GM21381 (cell line): ENCODE results near the gene ANO2.

ENCODE experiments used
- ATAC-seq: cut with Tn5 transposase; IDR thresholded peaks from one replicate; pipeline ENCODE4 v1.9.1; 2021; ENCODE audit warnings: mild to moderate bottlenecking, moderate library complexity; ENCODE audit not compliant: unreplicated experiment

The ANO2 gene

DNA sequence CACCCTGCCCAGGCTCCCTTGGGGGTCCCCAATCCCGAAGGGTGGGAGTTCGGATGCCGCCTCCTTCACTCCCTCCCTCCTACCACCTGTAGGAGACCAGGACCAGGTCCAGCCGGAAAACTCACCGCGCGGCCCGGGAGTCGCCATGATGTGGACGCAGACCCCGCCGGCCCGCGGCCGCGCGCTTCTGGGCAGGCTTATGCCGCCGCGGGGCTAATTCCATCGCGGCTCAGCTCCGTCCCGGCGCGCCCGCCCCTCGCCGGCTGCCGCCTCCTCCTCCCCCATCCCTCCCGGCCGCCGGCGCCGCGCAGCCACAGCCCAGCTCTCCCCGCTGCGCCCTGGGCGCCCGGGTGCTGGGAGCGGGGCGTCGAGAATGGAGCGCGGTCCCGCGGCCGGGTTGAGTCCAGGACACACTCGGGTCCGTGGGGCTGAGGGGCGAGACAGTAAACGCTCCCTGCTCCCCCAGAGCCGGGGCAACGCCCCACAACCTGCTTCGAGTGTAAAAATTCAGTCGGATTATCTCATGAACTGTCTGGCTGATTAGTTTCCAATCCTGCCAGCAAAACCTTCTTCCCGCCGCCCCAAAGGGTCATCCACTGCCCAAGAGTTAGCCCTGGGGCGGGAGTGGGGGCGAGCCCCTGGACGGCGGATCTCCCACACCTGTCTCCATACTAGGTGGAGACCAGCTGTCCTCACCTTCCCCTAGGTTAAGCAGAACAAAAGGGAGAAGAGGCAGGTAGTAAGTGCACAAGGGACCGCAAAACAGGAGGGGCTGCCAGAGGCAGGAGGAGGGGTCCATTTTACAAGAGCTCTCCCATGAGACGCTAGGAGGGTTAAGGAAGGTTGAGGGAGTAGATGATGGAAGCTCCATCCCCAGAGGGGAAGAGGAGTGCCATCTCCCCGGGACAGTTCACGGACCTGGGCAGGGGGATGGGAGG is at the start of gene ANO2:
Gene ANO2 (minus strand): TSS at position 189 of the 938 bp plus-strand sequence. CDS start 42 bp downstream, at position 147.
- no peak for ATAC-seq

DNA sequence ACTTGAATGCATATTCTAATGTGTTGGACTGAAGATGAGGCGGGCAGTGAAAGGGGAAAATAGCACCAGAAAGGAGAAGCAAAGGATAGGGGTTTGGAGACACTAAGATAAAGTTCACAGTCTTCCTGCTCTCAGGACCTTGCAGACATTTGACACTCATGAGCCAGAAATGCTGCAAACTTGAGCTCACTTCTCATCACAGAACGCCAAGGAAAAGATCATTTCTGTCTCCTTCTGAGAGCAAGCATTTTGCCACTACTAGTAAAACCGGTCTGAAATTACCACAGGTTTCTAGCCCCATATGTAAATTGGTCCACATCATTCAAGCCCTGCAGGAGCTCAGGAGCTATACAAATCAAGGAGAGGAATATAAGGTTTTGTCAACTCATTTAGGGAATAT is 44.6 kb upstream of the ANO2 start:
- no peak for ATAC-seq

DNA sequence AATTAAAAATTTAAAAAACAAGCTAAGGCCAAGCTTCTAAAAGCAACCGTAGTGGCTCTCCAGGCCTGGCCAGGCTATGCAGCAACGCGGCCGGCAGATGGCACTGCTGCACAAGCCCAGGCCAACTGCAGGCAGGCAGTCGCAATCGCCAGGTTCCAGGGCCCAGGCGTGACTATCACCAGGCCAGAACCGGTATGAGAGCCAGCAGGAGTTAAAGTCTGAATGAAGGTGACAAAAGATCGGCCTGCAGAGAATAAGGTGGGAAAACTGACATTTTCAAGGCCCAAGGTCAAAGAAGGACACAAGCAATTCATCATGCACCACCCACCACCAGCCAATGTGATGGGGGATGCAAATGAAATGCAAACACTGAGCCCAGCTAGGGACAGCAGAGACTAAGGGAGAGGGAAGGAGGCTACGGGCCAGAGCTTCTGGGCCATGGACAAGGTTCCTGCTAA is 43.6 kb upstream of the ANO2 start:
- peak; percentile 72 for ATAC-seq

DNA sequence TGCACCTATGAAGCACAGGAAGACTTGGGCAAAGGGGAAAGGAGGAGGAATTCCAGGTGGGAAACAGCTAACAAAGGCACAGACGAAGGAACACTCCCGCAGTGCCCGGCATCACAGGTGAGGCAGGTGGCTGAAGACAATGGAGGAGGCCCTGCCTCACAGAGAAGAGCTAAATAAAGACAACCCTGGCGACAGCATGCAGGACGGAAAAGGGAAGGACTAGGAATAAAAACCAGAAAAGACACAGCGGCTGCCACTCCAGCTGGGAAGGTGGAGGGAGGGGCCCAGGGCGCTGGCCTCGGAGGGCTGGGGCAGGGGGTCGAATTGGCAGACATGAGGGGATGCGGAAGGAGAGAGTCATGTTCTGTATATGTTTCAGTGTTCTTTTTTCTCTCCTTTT is 43.0 kb upstream of the ANO2 start:
- ATAC-seq = no peak

DNA sequence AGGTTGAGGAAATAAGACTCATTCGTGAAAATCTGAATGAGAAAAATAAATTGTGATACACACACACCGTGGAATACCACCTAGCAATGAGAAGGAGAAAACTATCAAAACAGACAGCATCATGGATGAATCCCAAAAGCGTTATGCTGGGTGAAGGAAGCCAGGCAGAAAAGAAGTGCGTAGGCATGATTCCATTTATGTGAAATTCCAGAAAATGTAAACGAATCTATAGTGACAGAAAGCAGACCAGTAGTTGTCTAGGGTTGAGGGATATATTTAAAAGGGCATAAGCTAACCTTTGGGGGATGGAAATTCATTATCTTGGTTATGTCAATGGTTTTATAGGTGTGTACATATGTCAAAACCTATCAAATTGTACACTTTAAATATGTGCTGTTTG is 42.5 kb upstream of the ANO2 start:
- ATAC-seq = no peak

DNA sequence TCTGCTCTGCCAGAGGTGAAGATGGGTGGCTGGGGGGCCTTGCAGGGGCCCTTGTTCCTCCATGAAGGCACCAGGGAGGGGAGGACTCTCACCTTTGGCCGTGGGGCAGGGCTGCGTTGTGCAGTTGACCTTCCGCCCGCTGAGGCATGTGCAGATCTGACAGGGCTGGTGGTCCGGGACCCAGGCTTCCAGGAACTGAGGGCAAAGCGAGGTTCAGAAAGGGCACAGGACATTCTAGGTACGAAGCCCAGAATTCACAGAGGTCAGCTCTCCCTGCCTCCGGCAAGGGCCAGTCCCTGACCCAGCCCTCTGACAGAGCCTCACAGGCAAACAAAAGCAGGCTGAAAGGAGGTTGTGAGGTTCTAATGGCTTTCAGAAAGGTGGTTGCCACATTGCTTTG is 40.4 kb upstream of the ANO2 start:
- ATAC-seq = no peak

DNA sequence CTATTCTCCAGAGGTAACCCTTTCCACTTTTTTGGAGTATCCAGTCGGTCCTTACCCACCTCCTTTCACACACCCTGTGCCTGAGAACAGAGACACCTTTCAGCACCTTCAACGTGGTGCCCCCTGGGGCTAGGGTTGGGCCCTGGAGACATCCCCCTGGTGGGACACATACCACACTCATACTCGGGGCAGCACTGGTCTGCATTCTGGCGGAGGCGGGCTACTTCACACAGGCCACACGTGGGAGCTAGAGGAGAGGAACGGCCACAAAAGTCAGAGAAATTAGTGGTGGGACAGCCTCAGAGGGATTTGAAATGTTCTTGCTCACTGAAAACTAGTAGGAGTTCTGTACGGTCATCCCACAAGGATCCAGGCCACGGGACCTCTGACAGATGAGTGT is 39.8 kb upstream of the ANO2 start:
- ATAC-seq = no peak

DNA sequence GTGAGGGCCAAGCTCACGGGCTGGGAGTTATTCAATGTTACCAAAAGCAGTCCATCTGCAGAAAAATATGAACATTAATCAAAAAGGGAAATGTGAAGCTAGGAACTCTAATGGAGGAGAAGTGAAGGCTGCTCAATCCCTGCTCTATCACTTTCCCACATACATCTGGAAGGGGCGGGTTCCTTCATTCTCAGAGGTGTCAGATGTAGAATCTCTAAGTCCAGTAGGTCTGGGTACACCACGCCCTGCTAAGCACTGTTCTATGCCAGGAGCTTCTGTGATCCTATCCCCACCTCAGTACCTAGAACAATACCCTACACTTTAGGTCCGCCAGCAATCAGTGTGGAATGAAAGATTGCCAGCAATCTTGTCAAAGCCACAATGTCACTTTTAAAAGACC is 37.0 kb upstream of the ANO2 start:
- ATAC-seq = no peak

DNA sequence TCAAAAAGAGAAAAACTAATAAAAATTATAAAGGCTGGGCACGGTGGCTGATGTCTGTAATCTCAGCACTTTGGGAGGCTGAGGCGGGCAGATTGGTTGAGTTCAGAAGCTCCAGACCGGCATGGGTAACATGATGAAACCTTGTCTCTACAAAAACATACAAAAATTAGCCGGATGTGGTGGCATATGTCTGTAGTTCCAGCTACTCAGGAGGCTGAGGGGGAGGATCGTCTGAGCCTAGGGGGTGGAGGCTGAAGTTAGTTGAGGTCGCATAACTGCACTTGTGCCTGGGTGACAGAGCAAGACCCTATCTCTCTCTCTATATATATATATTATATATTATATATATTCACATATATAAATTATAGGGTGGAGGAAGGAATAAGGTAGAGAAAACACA is 32.5 kb upstream of the ANO2 start:
- ATAC-seq = no peak

DNA sequence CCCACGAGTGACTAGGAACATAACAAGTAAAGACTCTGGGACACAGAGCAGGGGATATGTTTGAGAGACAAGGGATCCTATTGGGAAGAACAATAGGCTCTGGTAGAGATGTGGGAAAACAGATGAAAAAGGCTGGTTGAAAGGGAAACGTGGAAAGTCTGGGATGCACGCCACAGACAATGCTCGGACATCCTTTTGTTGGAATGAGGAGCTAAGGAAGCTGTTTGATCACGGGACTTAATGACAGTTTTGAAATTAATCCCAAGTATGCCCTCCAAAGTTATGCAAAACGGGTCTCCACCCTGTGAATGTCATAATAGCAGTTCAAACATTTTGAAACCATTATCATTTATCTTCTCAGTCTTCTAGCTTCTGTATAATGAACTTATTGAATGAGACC is 31.7 kb upstream of the ANO2 start:
- no peak for ATAC-seq

DNA sequence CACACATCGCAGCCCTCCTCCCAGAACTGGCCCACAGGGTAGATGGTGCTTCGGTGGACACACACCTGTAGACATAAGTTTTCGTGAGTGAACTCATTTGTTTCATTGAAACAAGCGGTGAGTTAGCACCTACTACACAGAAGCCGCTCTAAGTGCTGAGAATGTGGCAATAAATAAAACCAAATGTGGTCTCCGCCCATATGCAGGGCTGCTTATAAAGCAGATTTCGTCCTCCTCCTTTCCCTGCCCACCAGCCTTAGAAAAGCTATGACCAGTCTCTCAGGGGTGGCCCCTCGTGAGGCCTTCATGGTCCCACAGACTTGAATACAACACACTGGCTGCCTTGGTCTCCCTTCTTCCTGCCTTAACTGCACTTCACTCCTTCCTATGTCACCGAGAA is 31.1 kb upstream of the ANO2 start:
- ATAC-seq = no peak

DNA sequence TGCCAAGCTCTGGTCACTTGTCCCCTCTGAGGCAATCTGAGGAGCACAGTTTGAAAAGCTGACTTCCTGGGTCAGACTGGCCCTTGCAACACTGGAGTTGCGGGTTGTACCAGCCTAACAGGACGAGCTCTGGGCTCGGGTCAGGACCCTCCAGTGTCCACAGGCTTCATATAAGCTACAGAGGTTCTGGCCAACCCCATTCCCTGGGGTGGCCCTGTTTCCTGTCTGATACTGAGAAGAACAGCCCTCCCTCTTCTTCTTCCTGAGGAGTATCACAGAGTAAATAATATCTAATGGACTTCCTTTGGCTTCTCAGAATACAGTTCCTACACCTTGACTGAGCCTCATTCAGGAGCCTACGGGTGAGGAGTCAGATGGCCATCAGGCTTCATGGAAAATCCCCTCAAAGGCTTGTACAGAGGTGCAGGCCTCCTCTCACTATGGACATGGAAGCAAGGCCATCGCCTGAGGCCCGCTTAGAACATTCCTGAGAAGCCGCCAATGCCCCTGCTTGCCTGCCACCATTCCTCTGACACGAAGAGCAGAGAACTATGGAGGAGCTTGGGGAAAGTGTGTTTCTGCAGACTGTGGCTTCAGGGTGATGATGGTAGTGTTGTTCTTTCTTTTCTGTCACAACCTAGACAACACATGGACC is 28.5 kb upstream of the ANO2 start:
- ATAC-seq = no peak

DNA sequence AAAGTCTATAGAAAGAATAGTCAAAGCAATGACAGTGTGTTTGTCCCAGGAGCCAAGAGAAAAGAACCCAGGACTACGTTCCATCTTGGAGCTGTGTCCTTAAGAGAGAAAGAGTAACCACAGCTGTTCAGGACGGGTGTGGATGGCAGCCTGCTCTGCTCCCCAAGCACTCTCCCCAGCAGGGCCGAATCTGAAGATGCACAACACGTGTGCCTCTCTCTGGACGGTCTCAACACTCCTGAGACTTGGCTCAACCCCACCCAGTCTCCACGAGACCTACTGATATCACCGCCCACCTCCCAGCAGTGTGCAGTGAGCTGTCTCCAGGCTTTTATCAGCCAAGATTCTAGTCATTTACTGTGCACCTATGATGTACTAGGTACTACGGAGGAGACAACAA is 27.3 kb upstream of the ANO2 start:
- ATAC-seq = no peak

DNA sequence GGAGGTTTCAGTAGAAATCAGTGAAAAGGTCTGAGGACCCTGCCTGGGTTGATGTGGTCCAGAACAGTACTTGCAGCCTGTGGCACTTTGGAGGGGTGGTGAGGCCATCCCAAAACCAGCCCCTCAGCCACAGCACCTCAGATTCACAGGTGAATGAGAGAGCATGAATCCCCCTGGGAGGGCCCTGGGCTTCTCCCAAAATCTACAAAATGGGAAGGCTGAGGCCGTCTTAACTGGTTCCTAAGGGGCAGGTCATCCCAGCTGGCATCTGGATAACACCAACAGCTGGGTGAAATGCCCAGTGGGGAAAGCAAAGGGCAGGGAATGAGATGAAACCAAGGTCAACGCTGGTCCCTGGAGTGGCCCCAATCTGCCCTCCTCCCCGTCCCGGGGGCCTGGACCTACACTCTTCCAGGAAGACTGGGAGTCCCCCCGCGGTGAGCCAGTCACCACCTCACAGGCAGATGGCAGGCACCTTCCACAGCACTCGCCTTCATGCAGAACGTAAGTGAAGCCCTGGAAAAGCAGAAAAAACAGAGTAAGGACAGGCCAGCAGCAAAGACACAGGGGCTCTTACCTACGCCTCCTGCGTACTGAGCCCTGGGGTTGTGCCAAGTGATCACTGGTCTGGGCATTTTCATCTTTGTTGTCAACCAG is 26.3 kb upstream of the ANO2 start:
- ATAC-seq = no peak

DNA sequence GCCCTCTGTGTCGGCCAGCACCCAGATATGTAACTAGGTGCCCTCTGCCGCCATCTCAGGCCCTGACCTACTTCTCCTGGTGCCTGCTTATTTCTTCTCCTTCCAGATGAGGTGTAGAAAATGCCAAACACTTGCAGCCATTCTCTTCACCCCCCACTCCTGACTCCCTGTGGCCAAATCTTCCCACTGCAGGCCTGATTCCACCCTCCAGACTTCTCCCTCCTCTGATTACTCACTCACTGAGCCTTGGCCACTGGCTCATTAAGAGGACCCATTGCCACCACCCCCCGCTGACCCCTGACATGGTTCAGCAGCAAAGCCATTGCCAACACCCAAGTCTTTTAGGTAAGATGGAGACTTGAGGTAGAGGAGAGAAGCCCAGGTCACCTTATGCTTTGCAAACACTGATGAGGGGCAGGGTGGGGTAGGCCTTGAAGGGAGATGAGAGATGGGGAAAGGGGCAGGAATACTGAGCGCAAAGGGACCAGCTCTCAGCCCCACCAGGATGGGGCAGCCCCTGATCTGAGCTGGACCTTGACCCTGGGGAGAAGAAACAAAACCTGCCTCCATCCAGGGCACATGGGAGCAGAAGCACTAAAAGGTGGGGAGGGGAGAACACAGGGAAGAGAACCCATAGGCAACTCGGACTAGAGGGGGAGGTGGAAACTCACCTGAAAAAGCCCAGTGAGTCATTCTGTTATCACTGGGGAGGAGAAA is 25.1 kb upstream of the ANO2 start:
- no peak for ATAC-seq

DNA sequence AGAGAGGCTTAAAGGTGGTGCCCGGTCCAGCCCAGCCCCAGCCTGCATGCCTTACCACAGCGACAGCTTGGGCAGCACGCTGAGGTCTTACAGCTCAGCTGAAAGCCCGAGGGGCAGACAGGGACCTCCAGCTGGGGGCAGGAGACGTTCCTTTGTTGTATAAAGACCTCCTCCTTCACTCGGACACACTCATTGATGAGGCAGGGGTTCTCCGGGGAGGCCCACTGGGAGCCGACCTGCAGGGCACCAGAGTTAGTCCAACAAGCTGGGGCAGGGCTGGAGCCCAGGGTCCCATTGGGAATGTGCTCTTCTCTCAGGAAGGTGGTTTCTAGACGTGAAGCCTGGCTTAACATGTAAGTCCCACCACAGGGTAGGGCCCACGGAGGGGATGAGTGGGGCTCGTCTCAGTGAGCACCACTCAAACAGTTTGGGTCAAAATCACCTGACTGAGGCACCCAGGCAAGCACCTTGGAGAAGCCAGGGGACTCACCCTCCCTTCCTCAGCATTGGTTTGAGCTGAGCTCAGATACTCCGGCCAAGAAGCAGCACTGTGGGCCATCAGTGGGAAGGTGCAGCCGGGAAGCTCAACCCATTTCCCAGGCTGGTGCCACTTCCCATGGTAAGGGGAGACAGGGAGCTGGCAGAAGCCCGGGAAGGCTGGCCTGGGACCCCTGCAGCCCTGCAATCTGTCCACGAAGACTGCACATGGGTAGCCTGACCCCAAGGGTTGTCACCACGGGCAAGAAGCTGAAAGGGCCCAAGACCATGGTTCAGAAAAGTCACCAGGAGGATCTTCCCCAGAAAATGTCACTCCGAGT is 24.3 kb upstream of the ANO2 start:
- no peak for ATAC-seq

DNA sequence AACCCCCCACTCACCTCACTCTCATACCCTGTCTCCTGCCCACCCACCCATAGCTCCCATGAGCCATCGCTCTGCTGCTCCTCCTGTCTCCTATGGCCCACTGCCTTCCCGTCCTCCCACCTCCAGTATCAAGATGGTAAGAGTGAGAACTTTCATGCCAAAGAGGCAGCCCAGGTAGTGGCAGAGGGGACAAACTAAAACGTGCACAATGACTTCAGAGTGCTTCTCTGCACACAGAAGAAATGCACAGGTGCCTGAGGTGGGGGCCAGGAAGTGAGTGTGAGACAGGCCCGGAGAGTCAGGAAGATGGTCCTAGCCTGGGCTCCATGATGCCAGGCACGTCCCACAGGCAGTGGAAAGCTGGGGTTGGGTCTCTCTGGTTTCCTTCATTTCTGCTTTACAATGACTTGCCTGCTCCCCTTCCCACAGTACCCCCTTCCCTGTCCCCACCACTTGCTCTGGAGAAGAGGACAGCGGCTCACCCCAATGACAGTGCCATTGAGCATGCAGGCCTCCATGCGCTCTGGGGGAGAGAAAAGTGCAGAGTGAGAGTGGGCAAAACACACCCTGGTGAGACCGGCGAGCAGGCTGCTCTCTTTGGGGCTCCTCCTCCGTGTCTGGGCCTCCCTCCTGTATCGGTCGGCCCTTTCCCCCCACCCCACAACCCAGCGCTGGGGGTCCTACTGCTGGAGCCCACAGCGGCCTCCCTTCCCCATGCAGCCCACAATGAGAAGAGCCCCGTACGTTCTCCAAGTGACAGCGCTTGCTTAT is 22.8 kb upstream of the ANO2 start:
- ATAC-seq = no peak

DNA sequence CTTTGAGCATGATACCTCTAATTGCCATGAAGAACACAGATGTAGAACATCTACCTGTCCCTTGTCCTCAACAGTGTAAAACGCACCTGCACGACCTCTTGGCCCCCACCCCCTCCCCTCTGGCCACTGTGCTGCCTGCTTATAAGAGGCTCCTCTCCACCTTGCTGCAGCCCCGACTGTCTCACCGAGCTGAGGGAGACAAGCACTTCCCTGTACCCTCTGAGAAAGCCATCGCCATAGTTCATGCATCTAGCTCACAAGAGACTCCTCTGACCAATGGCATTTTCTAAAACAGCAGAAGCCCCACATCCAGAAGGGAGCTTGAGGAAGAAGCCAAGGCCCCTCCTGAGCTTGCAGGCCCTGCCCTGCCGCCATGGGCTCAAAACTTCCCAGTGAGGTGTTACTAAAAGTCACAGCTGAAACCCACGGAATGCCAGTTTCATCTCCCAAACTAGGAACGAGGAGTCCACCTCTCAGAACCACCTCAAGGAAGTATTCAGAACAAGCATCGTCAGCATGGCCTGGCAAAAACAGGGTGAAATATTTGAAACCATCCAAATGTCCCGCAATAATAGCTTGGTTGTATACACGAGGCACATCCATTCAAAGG is 21.5 kb upstream of the ANO2 start:
- no peak for ATAC-seq

DNA sequence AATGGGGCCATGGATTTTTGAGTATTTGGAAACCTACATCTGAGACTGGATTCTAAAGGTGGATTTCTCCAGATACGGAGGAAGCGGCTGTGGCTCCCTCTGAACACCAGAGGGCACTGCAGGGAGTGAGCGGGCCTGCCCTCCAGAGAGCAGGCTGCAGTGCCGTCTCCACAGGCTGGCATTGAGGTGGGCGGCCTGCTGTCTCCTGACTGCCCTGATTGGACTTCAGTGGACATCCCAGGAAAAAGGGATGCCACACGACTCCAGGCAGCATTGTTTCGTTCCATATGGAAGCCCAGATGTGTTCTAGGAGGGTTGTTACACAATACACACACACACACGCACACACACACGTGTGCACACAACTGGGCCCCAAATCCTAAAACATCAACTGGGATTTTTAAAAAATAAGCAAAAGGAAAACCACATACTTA is 20.9 kb upstream of the ANO2 start:
- ATAC-seq = no peak
